ENCODE results near the gene MINDY4. TPM values are rescaled to one million over a fixed set of nuclear protein-coding genes. Genes with fewer than 3 reads are reported as not detected.

MINDY4 gene
- total RNA-seq, 1 experiment from 2014 or later, result 1.8 TPM

GRCh38 chr7:30927040-30927439 lies 155.8 kb downstream of the MINDY4 start (continued):
- TF ChIP-seq AR (CRISPR knock-in tag; IDR thresholded peaks at IDR 0.05) (no peak), ZNF425 (CRISPR knock-in tag; conservative IDR thresholded peaks at IDR 0.05) (no peak), FOXP1 (CRISPR knock-in tag; IDR thresholded peaks at IDR 0.05; ENCODE audit: borderline replicate concordance) (no peak), FOXJ3 (CRISPR knock-in tag; IDR thresholded peaks at IDR 0.05; ENCODE audit: borderline replicate concordance) (no peak), E2F5 (CRISPR knock-in tag; IDR thresholded peaks at IDR 0.05) (no peak), CTCF (IDR thresholded peaks at IDR 0.05) (no peak), ELF4 (CRISPR knock-in tag; IDR thresholded peaks at IDR 0.05; ENCODE audit: low read depth) (no peak), ZNF219 (CRISPR knock-in tag; IDR thresholded peaks at IDR 0.05; ENCODE audit: borderline replicate concordance) (no peak), PRRX2 (CRISPR knock-in tag; IDR thresholded peaks at IDR 0.05) (no peak)
- TF ChIP-seq, protein P1, sequence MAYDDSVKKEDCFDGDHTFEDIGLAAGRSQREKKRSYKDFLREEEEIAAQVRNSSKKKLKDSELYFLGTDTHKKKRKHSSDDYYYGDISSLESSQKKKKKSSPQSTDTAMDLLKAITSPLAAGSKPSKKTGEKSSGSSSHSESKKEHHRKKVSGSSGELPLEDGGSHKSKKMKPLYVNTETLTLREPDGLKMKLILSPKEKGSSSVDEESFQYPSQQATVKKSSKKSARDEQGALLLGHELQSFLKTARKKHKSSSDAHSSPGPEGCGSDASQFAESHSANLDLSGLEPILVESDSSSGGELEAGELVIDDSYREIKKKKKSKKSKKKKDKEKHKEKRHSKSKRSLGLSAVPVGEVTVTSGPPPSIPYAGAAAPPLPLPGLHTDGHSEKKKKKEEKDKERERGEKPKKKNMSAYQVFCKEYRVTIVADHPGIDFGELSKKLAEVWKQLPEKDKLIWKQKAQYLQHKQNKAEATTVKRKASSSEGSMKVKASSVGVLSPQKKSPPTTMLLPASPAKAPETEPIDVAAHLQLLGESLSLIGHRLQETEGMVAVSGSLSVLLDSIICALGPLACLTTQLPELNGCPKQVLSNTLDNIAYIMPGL (CRISPR knock-in tag; IDR thresholded peaks at IDR 0.05), result no peak
- TF ChIP-seq, protein P2, sequence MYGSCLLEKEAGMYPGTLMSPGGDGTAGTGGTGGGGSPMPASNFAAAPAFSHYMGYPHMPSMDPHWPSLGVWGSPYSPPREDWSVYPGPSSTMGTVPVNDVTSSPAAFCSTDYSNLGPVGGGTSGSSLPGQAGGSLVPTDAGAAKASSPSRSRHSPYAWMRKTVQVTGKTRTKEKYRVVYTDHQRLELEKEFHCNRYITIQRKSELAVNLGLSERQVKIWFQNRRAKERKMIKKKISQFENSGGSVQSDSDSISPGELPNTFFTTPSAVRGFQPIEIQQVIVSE (CRISPR knock-in tag; IDR thresholded peaks at IDR 0.05; ENCODE audit: borderline replicate concordance), result no peak

- Mint-ChIP-seq H3K4me1 (no peaks in the 10 kb centered on the region), H3K9me3 (peaks cover 13% of the 10 kb centered on the region), H3K27me3 (ENCODE audit: low read depth) (0 out of 2 replicates have a peak, but pooled peaks cover 4% of the 10 kb centered on the region), H3K4me3 (no peak overlapping the region), H3K36me3 (no peaks in the 10 kb centered on the region), H3K27ac (no peak overlapping the region)
- ChIA-PET CTCF (interaction anchor here (0.7 kb wide), 1 partner anchor 11 kb away, joined by 3 read pairs; no protein-coding TSS in a partner anchor), POLR2A (no interaction called here)
- DNase-seq (ENCODE audit: low spot score), result no peak
- ATAC-seq, result no peak
- no peak for TF ChIP-seq AR (CRISPR knock-in tag; IDR thresholded peaks at IDR 0.05)
- no peak for TF ChIP-seq ELF4 (CRISPR knock-in tag; IDR thresholded peaks at IDR 0.05; ENCODE audit: low read depth)
- no peak for TF ChIP-seq ZNF423 (CRISPR knock-in tag; IDR thresholded peaks at IDR 0.05)
- TF ChIP-seq ETV6 (CRISPR knock-in tag; IDR thresholded peaks at IDR 0.05), result no peak
- TF ChIP-seq MYBL2 (CRISPR knock-in tag; IDR thresholded peaks at IDR 0.05), result no peak
- no peak for TF ChIP-seq MLX (CRISPR knock-in tag; IDR thresholded peaks at IDR 0.05)
- TF ChIP-seq PRRX2 (CRISPR knock-in tag; IDR thresholded peaks at IDR 0.05), result no peak
- TF ChIP-seq SOX15 (CRISPR knock-in tag; IDR thresholded peaks at IDR 0.05), result no peak
- TF ChIP-seq FOXP4 (CRISPR knock-in tag; IDR thresholded peaks at IDR 0.05), result no peak
- no peak for TF ChIP-seq ATF1 (CRISPR knock-in tag; IDR thresholded peaks at IDR 0.05)
- TF ChIP-seq ZNF396 (CRISPR knock-in tag; IDR thresholded peaks at IDR 0.05; ENCODE audit: borderline replicate concordance), result no peak
- no peak for TF ChIP-seq NFATC4 (CRISPR knock-in tag; IDR thresholded peaks at IDR 0.05)
Measured at GRCh38 chr7:30927559-30927958, 156.3 kb downstream of the MINDY4 start.

All from WTC11 (cell line).